ENCODE results near the gene PNKD. TPM values are rescaled to one million over a fixed set of nuclear protein-coding genes. Genes with fewer than 3 reads are reported as not detected.
A peak's percentile ranks its signal among the peaks of the same experiment; 100 is the strongest.

The PNKD gene
- polyA plus RNA-seq, 2 of the 4 experiments (the other 2 are of a cell fraction), result 46.2 to 51.7 TPM

DNA sequence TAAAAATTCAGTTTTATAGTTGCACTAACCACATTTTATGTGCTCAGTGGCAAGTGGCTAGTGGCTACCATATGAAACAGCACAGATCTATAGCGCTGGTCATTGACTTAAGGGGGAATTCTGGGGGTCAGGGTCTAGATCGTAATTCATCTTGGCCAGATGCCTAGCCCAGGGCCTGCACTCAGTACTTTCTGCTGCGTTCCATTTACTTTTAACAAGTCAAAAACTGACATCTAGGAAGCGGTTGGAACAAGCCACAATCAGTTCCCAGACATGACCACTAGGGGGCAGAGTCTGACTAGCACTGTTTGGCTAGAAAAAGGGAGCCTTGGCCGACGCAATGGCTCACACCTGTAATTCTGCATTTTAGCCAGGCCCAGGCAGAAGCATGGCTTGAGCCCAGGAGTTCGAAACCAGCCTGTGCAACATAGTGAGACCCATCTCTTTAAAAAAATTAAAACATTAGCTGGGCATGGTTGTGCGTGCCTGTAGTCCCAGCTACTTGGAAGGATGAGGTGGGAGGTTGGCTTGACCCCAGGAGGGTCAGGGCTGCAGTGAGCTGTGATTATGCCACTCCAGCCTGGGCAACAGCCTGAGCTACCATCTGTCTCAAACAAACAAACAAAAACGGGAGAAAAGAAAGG lies 31.0 kb downstream of the PNKD start (continued):
- TF ChIP-seq MYC (IDR thresholded peaks at IDR 0.05; ENCODE audit: borderline replicate concordance, low read length), result no peak
- TF ChIP-seq, protein P1, sequence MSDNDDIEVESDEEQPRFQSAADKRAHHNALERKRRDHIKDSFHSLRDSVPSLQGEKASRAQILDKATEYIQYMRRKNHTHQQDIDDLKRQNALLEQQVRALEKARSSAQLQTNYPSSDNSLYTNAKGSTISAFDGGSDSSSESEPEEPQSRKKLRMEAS (IDR thresholded peaks at IDR 0.05), result peak; percentile 34; the same call in 1 of the 2 replicates

DNA sequence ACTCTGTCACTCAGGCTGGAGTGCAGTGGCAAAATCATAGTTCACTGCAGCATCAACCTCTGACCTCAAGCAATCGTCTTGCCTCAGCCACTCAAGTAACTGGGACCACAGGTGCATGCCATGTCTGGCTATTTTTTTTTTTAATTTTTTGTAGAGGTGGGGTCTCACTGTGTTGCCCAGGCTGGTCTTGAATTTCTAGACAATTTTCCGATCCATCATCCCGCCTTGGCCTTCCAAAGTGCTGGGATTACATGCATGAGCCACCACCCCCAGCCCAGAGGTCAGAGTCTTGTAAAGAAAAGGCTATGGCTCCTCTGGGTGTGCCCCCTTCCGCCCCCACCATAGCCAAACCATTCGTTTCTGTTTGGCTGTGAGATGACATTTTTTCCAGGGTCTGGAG lies 35.1 kb downstream of the PNKD start:
- Histone ChIP-seq H3K4me2 (no peak overlapping the region), H3K4me1 (no peaks in the 10 kb centered on the region), H3K27ac (no peak overlapping the region), H3K4me3 (no peak overlapping the region), H3K9me3 (no peaks in the 10 kb centered on the region)
- TF ChIP-seq FOXS1 (CRISPR knock-in tag; IDR thresholded peaks at IDR 0.05) (no peak), HOXA7 (CRISPR knock-in tag; IDR thresholded peaks at IDR 0.05) (no peak), HOXB13 (CRISPR knock-in tag; IDR thresholded peaks at IDR 0.05; ENCODE audit: low read depth) (no peak), RFX5 (IDR thresholded peaks at IDR 0.05) (no peak), KDM5A (IDR thresholded peaks at IDR 0.05) (no peak), KDM1A (IDR thresholded peaks at IDR 0.05; ENCODE audit: low read depth) (no peak), ZC3H11A (IDR thresholded peaks at IDR 0.05) (no peak)
- TF ChIP-seq, protein P2, sequence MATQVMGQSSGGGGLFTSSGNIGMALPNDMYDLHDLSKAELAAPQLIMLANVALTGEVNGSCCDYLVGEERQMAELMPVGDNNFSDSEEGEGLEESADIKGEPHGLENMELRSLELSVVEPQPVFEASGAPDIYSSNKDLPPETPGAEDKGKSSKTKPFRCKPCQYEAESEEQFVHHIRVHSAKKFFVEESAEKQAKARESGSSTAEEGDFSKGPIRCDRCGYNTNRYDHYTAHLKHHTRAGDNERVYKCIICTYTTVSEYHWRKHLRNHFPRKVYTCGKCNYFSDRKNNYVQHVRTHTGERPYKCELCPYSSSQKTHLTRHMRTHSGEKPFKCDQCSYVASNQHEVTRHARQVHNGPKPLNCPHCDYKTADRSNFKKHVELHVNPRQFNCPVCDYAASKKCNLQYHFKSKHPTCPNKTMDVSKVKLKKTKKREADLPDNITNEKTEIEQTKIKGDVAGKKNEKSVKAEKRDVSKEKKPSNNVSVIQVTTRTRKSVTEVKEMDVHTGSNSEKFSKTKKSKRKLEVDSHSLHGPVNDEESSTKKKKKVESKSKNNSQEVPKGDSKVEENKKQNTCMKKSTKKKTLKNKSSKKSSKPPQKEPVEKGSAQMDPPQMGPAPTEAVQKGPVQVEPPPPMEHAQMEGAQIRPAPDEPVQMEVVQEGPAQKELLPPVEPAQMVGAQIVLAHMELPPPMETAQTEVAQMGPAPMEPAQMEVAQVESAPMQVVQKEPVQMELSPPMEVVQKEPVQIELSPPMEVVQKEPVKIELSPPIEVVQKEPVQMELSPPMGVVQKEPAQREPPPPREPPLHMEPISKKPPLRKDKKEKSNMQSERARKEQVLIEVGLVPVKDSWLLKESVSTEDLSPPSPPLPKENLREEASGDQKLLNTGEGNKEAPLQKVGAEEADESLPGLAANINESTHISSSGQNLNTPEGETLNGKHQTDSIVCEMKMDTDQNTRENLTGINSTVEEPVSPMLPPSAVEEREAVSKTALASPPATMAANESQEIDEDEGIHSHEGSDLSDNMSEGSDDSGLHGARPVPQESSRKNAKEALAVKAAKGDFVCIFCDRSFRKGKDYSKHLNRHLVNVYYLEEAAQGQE (IDR thresholded peaks at IDR 0.05), result no peak
- TF ChIP-seq, protein P3, sequence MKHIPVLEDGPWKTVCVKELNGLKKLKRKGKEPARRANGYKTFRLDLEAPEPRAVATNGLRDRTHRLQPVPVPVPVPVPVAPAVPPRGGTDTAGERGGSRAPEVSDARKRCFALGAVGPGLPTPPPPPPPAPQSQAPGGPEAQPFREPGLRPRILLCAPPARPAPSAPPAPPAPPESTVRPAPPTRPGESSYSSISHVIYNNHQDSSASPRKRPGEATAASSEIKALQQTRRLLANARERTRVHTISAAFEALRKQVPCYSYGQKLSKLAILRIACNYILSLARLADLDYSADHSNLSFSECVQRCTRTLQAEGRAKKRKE (CRISPR knock-in tag; IDR thresholded peaks at IDR 0.05; ENCODE audit: low read depth), result no peak
- TF ChIP-seq, protein P1 (IDR thresholded peaks at IDR 0.05), result no peak
- POLR2A ChIA-PET, result no interaction called here
- FAIRE-seq (no peak), ATAC-seq (no peak), DNase-seq (ENCODE audit: low read depth in 1 of 2, low spot score in 1 of 2) (no peak)
- WGBS (ENCODE audit: missing lambda C conversion rate), result 66% methylated on average over 5 of the region's 5 CpGs
- CTCF ChIA-PET, result no interaction called here

DNA sequence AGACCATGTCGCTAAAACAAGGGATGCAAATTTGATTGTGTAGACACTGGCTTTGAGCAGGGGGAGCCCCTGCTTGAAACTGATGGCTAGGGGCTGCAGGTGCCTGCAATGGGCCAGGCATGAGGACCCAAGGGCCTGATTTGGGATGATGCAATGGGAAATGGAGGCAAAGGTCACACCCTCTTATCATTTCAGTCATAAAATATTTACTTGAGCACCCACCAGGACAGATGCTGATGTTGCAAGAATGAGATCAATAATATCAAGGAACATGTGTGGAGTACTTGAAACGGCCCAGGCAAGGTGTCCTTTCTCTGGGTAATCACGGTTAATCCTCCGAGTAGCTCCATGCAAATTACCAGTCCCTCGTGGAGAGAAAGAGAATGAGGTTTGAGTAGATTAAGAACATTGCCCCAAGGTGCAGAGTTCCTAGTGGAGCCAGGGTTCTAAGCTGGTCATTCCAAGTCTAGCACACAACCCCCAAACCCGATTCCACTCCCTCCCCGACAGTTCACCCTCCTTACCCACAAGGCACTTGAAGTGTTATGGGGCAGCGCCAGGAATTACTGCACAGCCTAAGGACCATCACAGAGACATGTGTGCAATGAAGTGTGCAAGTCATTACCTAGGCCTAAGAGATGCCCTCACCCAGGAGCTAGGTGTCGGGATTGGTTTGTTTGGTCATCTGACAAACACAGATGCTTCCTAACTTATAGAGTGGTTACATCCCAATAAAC lies 36.0 kb downstream of the PNKD start:
- ChIA-PET CTCF (interaction anchor here (0.9 to 3.0 kb wide), 8 partner anchors 14 to 90 kb away, joined by 3 to 19 read pairs (median 4); partner anchors contain the start of genes CATIP and TMBIM1), POLR2A (no interaction called here)
- DNase-seq (ENCODE audit: low read depth in 1 of 2, low spot score in 1 of 2) (no peak), FAIRE-seq (no peak), ATAC-seq (no peak)
- H3K4me1 ChIP-seq, result no peaks in the 10 kb centered on the region
- no peak overlapping the region for H3K4me2 ChIP-seq
- TF ChIP-seq, protein P4, sequence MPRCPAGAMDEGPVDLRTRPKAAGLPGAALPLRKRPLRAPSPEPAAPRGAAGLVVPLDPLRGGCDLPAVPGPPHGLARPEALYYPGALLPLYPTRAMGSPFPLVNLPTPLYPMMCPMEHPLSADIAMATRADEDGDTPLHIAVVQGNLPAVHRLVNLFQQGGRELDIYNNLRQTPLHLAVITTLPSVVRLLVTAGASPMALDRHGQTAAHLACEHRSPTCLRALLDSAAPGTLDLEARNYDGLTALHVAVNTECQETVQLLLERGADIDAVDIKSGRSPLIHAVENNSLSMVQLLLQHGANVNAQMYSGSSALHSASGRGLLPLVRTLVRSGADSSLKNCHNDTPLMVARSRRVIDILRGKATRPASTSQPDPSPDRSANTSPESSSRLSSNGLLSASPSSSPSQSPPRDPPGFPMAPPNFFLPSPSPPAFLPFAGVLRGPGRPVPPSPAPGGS (IDR thresholded peaks at IDR 0.05), result no peak
- TF ChIP-seq MAFK (IDR thresholded peaks at IDR 0.05; ENCODE audit: partially characterized antibody), result no peak
- no peak for TF ChIP-seq FOSB (CRISPR knock-in tag; IDR thresholded peaks at IDR 0.05)
- no peak for TF ChIP-seq CBX8 (IDR thresholded peaks at IDR 0.05)
- TF ChIP-seq ESRRA (IDR thresholded peaks at IDR 0.05; ENCODE audit: borderline replicate concordance, low read length), result no peak
- no peak for TF ChIP-seq FOSL2 (IDR thresholded peaks at IDR 0.05)
- no peak for TF ChIP-seq FOSL2 (CRISPR knock-in tag; IDR thresholded peaks at IDR 0.05)
- TF ChIP-seq, protein P5, sequence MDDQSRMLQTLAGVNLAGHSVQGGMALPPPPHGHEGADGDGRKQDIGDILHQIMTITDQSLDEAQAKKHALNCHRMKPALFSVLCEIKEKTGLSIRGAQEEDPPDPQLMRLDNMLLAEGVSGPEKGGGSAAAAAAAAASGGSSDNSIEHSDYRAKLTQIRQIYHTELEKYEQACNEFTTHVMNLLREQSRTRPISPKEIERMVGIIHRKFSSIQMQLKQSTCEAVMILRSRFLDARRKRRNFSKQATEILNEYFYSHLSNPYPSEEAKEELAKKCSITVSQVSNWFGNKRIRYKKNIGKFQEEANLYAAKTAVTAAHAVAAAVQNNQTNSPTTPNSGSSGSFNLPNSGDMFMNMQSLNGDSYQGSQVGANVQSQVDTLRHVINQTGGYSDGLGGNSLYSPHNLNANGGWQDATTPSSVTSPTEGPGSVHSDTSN (IDR thresholded peaks at IDR 0.05), result no peak
- TF ChIP-seq RAD21 (conservative IDR thresholded peaks at IDR 0.05 in 1 of 2, IDR thresholded peaks at IDR 0.05 in 1 of 2), result no peak
- no peak for TF ChIP-seq HOXA7 (CRISPR knock-in tag; IDR thresholded peaks at IDR 0.05)
- no peak for TF ChIP-seq JUNB (IDR thresholded peaks at IDR 0.05)
- no peak for TF ChIP-seq CHD4 (IDR thresholded peaks at IDR 0.05; ENCODE audit: borderline replicate concordance)
- TF ChIP-seq SMC3 (IDR thresholded peaks at IDR 0.05), result no peak
- no peak for TF ChIP-seq POLR2A (IDR thresholded peaks at IDR 0.05; ENCODE audit: low read length)
- no peak for TF ChIP-seq TP53 (CRISPR knock-in tag; IDR thresholded peaks at IDR 0.05)
- TF ChIP-seq PHF8 (IDR thresholded peaks at IDR 0.05; ENCODE audit: borderline replicate concordance, low read depth), result no peak
- no peak for TF ChIP-seq EP300 (IDR thresholded peaks at IDR 0.05)
- whole genome bisulfite sequencing (ENCODE audit: missing lambda C conversion rate), result 75% methylated on average over 9 of the region's 9 CpGs
- no peaks in the 10 kb centered on the region for H3K9me3 ChIP-seq
- H3K4me3 ChIP-seq, result no peak overlapping the region
- no peak overlapping the region for H3K27ac ChIP-seq
